GM12872 (cell line): ENCODE measurements around the gene OSBPL9.

Source experiments
- CTCF ChIP-seq: IDR thresholded peaks from 3 replicates; pipeline ENCODE4 v1.5.1; 2011; ENCODE audit warnings: low read depth, mild to moderate bottlenecking, low read length, moderate library complexity; ENCODE audit not compliant: insufficient read depth

OSBPL9 gene

DNA sequence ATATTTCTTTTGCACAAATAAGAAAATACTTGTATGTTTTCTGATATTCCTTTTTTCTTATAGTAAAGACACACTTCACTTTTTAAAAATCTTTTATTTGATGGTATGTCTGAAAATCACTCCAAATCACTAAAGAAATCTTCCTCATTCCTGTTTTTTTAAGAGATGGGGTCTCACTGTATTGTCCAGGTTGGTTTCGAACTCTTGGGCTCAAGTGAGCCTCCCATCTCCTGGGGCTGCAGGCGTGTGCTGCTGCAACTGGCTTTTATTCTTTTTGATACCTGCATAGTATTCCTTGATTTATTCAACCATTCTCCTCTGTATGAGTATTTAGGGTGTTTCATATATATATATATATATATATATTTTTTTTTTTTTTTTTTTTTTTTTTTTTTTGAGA is 88.1 kb downstream of the OSBPL9 start:
- no peak for TF ChIP-seq CTCF

GRCh38 chr1:51708911-51709760 is 92.2 kb downstream of the OSBPL9 start:
- no peak for TF ChIP-seq CTCF

DNA sequence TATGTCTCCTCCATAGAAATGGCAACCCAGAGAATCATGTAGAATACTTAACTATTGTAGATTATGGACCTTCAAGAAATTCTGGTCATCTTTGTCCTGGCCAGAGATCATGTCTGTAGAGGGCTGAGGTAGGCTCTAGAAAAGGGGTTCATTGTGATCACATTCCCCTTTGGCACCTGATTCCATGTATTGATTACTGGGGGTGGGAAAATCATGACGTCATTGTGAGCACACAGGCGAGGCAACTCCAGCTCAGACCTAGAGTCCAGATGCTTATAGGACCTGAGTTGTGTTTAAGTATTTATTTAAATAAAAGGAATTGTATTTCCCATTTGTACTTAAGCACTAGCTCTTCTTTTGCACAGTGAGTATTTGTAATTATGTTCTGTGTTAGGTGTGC is 93.1 kb downstream of the OSBPL9 start:
- TF ChIP-seq CTCF, result no peak

DNA sequence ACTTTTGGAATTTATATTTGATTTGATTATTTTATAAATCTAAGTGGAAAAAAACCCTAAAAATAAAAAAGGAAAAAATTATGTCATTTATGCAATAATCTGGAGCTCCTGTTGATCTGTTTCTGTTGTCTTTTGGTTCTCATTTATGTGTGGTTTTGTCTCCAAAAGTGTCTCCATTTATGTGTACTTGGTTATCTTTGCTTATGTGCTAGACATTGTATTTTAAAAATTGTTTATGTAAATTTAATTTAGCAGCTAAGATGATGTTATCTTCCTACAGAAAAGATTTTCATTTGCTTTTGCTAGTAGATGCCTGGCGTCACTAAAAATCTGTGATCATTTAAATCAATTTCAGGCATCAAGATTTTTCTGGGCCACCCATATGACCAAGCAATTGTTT is 95.7 kb downstream of the OSBPL9 start:
- TF ChIP-seq CTCF, result no peak

DNA sequence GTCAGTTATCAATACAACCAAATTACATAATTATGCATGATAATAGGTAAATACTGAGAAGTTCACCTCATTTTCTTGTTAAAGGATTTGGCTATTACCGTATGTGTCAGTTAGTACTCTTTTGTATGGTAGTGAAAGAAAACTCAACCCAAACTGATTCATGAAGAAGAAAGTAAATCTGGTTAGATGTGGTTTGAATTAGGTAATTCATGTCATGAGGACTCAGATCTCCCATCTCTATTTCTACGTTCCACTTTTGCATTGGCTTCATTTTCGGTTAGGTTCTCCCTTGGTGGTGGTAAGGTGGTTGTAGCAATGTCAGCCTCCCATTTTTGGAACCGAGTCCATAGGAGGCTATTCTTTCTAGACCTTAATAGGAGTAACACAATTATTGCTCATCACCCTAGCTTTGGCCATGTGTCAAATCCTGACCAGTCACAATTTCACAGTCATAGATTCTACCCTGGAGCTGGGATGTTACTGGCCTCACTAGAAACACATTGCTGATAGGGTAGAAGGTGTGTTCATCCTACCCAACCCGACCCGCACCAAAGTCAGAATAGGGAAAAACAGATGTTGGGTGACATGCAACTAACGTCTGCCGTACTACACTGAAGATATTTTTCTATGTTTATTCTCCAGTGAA is 97.6 kb downstream of the OSBPL9 start:
- no peak for TF ChIP-seq CTCF

- TF ChIP-seq CTCF, result no peak
These were observed 98.5 kb downstream of the OSBPL9 start for GRCh38 chr1:51715369-51715768.

DNA sequence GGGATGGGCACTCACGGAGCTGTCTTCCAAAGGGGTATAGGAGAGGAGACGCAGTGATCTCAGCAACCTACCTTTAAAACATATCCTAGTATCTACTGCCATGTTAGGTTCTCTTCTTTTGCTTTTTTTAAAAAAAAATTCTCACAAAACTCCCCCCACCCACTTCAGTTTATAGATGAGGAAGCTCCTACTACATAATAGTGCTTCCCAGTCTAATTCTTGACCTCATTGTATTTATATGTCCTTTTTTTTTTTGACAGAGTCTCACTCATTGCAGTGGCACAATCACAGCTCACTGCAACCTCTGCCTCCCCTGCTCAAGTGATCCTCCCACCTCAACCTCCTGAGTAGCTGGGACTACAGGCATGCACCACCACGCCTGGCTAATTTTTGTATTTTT is 99.9 kb downstream of the OSBPL9 start:
- TF ChIP-seq CTCF, result no peak
